Right atrium auricular region (tissue), 2 donors: Measurements from ENCODE around the gene CNTN5. TPM values are rescaled to one million over a fixed set of nuclear protein-coding genes. Genes with fewer than 3 reads are reported as not detected.

Experiments
- DNase-seq: peaks from one replicate; pipeline ENCODE4 v3.0.0-alpha.2; 2019; ENCODE audit warnings: low spot score
- H3K27ac ChIP-seq, 2 donors: fragments of 200-600 bp; sonication (generic); 1 replicate in 1 of 2; 2 replicates in 1 of 2; pipeline ENCODE4 v1.5.1; 2016 to 2019
- H3K27me3 ChIP-seq, 2 donors: fragments of 200-600 bp; sonication (generic); one replicate each; pipeline versions ENCODE4 v1.5.1 to v1.6.0; 2017 to 2019
- H3K36me3 ChIP-seq: fragments of 200-600 bp; sonication (generic); one replicate; pipeline ENCODE4 v1.5.1; 2016
- H3K4me1 ChIP-seq, 2 donors: fragments of 200-600 bp; sonication (generic); one replicate each; pipeline versions ENCODE4 v1.5.1 to v1.6.0; 2017 to 2019
- H3K4me3 ChIP-seq, 2 donors: fragments of 200-600 bp; sonication (generic); 1 replicate in 1 of 2; 2 replicates in 1 of 2; pipeline ENCODE4 v1.5.1; 2017 to 2019; ENCODE audit warnings: mild to moderate bottlenecking in 1 of 2, moderate library complexity in 1 of 2
- H3K9me3 ChIP-seq, 2 donors: fragments of 200-600 bp; sonication (generic); one replicate each; pipeline ENCODE4 v1.5.1; 2019
- total RNA-seq, 2 donors: library from RNA; depleted of rRNA; stranded (reverse); fragments of >200 nt; gene quantifications; one replicate each; pipeline ENCODE4 v1.1.0, GENCODE V29; 2016
- TF ChIP-seq, protein P1 (sequence below), 2 donors: fragments of 200-600 bp; sonication (generic); IDR thresholded peaks; one replicate each; pipeline ENCODE4 v1.5.1; 2019; ENCODE audit warnings: antibody characterized with exemption in 2 of 2

The CNTN5 gene
- total RNA-seq, 2 donors from 2014 or later = not detected

DNA sequence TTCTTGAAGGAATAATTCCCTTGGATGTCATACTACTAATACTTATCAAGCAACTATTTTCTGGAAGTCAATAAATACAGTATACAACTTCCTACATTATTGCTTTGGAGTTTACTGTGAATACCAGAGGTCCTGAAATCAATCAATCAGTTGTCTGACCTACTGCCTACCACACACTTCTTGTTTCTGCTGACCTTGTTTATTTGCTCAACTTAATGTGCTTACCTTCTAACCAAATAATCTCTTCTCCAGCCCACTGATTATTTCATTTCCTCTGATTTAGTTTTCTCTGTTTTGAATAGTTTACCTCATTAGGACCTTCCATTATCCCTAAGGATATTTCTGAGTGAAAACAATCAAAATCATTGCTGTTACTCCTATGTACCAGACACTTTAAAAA lies 1142.7 kb downstream of the CNTN5 start:
- H3K4me3 ChIP-seq = no peak overlapping the region
- H3K4me1 ChIP-seq = no peaks in the 10 kb centered on the region
- no peak for DNase-seq
- H3K9me3 ChIP-seq = no peaks in the 10 kb centered on the region
- no peak overlapping the region for H3K27ac ChIP-seq
- H3K36me3 ChIP-seq = no peaks in the 10 kb centered on the region
- no peaks in the 10 kb centered on the region for H3K27me3 ChIP-seq
- TF ChIP-seq, protein P1, sequence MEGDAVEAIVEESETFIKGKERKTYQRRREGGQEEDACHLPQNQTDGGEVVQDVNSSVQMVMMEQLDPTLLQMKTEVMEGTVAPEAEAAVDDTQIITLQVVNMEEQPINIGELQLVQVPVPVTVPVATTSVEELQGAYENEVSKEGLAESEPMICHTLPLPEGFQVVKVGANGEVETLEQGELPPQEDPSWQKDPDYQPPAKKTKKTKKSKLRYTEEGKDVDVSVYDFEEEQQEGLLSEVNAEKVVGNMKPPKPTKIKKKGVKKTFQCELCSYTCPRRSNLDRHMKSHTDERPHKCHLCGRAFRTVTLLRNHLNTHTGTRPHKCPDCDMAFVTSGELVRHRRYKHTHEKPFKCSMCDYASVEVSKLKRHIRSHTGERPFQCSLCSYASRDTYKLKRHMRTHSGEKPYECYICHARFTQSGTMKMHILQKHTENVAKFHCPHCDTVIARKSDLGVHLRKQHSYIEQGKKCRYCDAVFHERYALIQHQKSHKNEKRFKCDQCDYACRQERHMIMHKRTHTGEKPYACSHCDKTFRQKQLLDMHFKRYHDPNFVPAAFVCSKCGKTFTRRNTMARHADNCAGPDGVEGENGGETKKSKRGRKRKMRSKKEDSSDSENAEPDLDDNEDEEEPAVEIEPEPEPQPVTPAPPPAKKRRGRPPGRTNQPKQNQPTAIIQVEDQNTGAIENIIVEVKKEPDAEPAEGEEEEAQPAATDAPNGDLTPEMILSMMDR (IDR thresholded peaks at IDR 0.05) = no peak

DNA sequence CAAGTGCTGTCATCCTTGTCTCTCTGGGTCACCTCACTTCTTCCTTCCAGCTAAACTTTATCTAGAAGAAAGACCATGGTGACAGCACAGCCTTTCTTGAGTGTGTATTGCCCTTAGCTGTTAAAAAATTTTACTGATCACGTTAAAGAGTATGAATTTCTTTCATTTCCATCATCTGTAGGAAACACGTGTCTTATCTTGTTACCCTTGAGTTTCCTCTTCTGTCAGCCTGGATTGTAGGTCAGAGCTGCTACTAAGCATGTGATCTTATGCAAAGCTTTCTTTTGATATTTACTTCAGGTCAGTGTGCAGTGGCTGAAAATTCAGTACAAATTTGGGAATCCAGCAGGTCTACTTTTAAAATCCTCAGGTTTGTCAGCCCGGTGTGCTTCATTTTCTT lies 1154.1 kb downstream of the CNTN5 start:
- no peak for DNase-seq
- H3K27me3 ChIP-seq = no peaks in the 10 kb centered on the region
- no peaks in the 10 kb centered on the region for H3K36me3 ChIP-seq
- H3K4me3 ChIP-seq = no peak overlapping the region
- TF ChIP-seq, protein P1 (IDR thresholded peaks at IDR 0.05) = no peak
- no peak overlapping the region for H3K27ac ChIP-seq
- no peaks in the 10 kb centered on the region for H3K9me3 ChIP-seq
- no peaks in the 10 kb centered on the region for H3K4me1 ChIP-seq

DNA sequence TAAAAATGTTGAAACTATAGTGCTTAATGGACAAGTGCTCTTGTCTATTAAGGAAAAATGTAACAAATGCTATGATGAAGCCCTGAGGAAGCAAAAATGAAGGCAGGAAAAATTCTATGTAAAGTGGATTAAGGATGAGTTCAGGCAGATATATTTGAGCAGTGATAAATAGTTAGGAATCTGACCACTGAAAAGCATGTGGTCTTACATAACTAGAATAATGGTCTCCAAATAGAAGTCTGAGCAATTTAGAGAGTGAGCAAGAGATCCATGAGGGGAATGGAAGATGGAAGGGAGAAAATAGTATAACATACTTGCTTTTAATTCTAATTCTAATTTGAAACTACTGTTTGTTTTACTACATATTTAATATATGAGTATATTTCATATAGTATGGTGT lies 1155.7 kb downstream of the CNTN5 start:
- Histone ChIP-seq H3K4me3 (no peak overlapping the region), H3K27me3 (no peaks in the 10 kb centered on the region), H3K9me3 (no peaks in the 10 kb centered on the region), H3K27ac (no peak overlapping the region), H3K4me1 (no peaks in the 10 kb centered on the region), H3K36me3 (no peaks in the 10 kb centered on the region)
- TF ChIP-seq, protein P1 (IDR thresholded peaks at IDR 0.05) = no peak
- no peak for DNase-seq

DNA sequence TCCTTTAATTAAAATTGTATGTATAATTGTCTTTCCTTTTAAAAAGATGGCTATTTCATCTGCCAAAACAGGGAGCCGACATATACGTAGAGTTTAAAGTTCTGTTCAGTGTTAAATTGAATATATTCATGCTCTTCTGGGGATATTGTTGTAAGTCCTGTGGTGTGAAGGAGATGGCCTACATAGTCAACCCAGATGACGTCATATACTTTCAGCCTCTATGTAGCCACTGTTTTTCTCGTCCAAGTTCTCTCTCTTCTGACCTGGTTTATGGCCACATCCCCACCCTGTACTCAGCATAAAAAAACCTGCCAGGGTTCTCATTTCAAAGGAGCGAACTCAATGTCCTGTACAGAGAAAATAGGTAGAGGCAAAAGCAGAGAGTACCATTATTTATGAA lies 1156.9 kb downstream of the CNTN5 start:
- no peaks in the 10 kb centered on the region for H3K36me3 ChIP-seq
- H3K27ac ChIP-seq = no peak overlapping the region
- H3K9me3 ChIP-seq = no peaks in the 10 kb centered on the region
- no peaks in the 10 kb centered on the region for H3K4me1 ChIP-seq
- no peak overlapping the region for H3K4me3 ChIP-seq
- TF ChIP-seq, protein P1 (IDR thresholded peaks at IDR 0.05) = no peak
- H3K27me3 ChIP-seq = no peaks in the 10 kb centered on the region
- no peak for DNase-seq

DNA sequence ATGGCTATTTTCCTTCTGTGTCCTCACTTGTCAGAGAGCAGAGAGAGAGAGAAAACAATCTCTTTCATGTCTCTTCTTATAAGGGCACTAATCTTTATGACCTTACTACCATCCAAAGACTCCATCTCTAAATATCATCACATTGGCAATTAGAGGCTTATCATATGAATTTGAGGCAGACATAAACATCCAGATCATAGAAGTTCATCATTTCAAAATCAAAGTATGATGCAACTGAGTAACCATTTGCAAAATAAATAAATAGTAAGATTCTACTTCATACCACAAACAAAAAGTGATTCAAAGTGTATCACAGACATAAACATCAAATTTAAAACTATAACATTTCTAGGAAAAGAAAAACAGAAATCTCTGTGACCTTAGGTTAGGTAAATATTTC lies 1161.6 kb downstream of the CNTN5 start:
- no peaks in the 10 kb centered on the region for H3K27me3 ChIP-seq
- H3K9me3 ChIP-seq = no peaks in the 10 kb centered on the region
- TF ChIP-seq, protein P1 (IDR thresholded peaks at IDR 0.05) = no peak
- no peak overlapping the region for H3K27ac ChIP-seq
- no peaks in the 10 kb centered on the region for H3K36me3 ChIP-seq
- H3K4me1 ChIP-seq = no peaks in the 10 kb centered on the region
- no peak overlapping the region for H3K4me3 ChIP-seq
- DNase-seq = no peak

DNA sequence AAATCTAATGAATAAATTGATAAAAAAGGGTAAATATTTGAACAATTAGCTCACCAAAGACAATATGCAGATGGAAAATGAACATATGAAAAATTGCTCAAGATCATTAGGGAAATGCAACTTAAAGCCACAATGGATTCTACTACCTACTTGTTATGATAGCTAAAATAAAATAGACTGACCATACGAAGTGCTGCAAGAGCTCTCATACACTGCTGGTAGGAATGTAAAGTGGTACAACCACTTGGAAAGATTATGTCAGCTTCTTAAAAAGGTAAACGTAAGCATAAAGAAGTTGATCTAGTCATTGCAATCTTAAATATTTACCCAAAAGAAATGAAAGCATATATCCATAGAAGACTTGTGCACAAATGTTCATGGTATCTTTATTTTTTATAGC lies 1162.2 kb downstream of the CNTN5 start:
- Histone ChIP-seq H3K9me3 (no peaks in the 10 kb centered on the region), H3K27me3 (no peaks in the 10 kb centered on the region)

More for the DNA sequence above, 1162.2 kb downstream of the CNTN5 start:
- Histone ChIP-seq H3K36me3 (no peaks in the 10 kb centered on the region), H3K27ac (no peak overlapping the region), H3K4me1 (no peaks in the 10 kb centered on the region), H3K4me3 (no peak overlapping the region)
- no peak for DNase-seq
- TF ChIP-seq, protein P1 (IDR thresholded peaks at IDR 0.05) = no peak
